H1 (cell line): ENCODE measurements around the gene PTPRT. TPM values are rescaled to one million over a fixed set of nuclear protein-coding genes. Genes with fewer than 3 reads are reported as not detected.

Source experiments
- CTCF ChIA-PET: fragments of 300-600 bp; sonication (Branson Sonifier 250); formaldehyde crosslinking; loops from one replicate; lab custom pipeline; 2021; ENCODE audit not compliant: partially characterized antibody; lab: Charles Lee
- POLR2A ChIA-PET: fragments of 300-600 bp; sonication (Branson Sonifier 250); formaldehyde crosslinking; loops from one replicate; lab custom pipeline; 2021; ENCODE audit warnings: inconsistent platforms; ENCODE audit not compliant: partially characterized antibody; lab: Charles Lee
- DNase-seq, 2 experiments: peaks; one replicate each; pipeline versions ENCODE4 v3.0.0 to v3.0.0-alpha.2; 2010 to 2022; ENCODE audit warnings: low spot score in 2 of 2, low read depth in 1 of 2, mixed read lengths in 1 of 2
- FAIRE-seq: peaks from 2 replicates; lab custom pipeline; 2011; peaks lifted over from hg19 to GRCh38; lab: Jason Lieb, UNC
- H2AFZ ChIP-seq: 2 replicates; pipeline ENCODE4 v1.8.1; 2012; ENCODE audit warnings: low read length, inconsistent platforms
- H2AK5ac ChIP-seq: 2 replicates; pipeline ENCODE4 v1.6.1; 2013; ENCODE audit warnings: low read depth, low read length
- H2BK120ac ChIP-seq: replicated peaks from 2 replicates; pipeline ENCODE3; 2013; ENCODE audit warnings: low read depth, low read length, inconsistent platforms
- H2BK12ac ChIP-seq: 2 replicates; pipeline ENCODE4 v1.6.1; 2013; ENCODE audit warnings: low read depth, low read length
- H2BK15ac ChIP-seq: 2 replicates; pipeline ENCODE4 v1.6.1; 2013; ENCODE audit warnings: low read length
- H2BK20ac ChIP-seq: 2 replicates; pipeline ENCODE4 v1.6.1; 2013; ENCODE audit warnings: low read length
- H2BK5ac ChIP-seq: 2 replicates; pipeline ENCODE4 v1.6.1; 2013; ENCODE audit warnings: low read depth, low read length
- H3K14ac ChIP-seq: 2 replicates; pipeline ENCODE4 v1.6.1; 2013; ENCODE audit warnings: inconsistent platforms; ENCODE audit not compliant: insufficient read length
- H3K18ac ChIP-seq: 2 replicates; pipeline ENCODE4 v1.6.1; 2013; ENCODE audit warnings: low read length; ENCODE audit errors: extremely low read depth
- H3K23ac ChIP-seq: 2 replicates; pipeline ENCODE4 v1.6.1; 2013; ENCODE audit warnings: inconsistent platforms; ENCODE audit not compliant: insufficient read length
- H3K23me2 ChIP-seq: 2 replicates; pipeline ENCODE4 v1.6.1; 2013; ENCODE audit warnings: low read depth, low read length
- H3K27ac ChIP-seq: 2 replicates; pipeline ENCODE4 v1.6.1; 2011; ENCODE audit warnings: low read depth, low read length, inconsistent platforms
- H3K27me3 ChIP-seq, 4 experiments: replicated peaks in 1 of 4; 1 replicate in 1 of 4; 2 replicates in 3 of 4; pipeline versions ENCODE4 v1.6.1 to v1.8.1; 2011 to 2013; ENCODE audit warnings: low read length in 3 of 4, mild to moderate bottlenecking in 3 of 4, inconsistent platforms in 2 of 4, mixed read lengths in 2 of 4, moderate library complexity in 1 of 4; ENCODE audit not compliant: control insufficient read depth in 3 of 4, insufficient read depth in 3 of 4; ENCODE audit errors: extremely low read depth in 1 of 4
- H3K36me3 ChIP-seq, 4 experiments: 2 replicates each; pipeline versions ENCODE4 v1.6.1 to v1.8.1; 2011 to 2013; ENCODE audit warnings: mild to moderate bottlenecking in 4 of 4, low read length in 3 of 4, moderate library complexity in 2 of 4, control low read depth in 1 of 4, inconsistent platforms in 1 of 4; ENCODE audit not compliant: insufficient read depth in 4 of 4, control insufficient read depth in 2 of 4
- H3K4ac ChIP-seq: replicated peaks from 2 replicates; pipeline ENCODE3; 2013; ENCODE audit warnings: low read length, low read depth, mixed read lengths, inconsistent platforms; ENCODE audit not compliant: insufficient read length
- H3K4me1 ChIP-seq, 4 experiments: replicated peaks in 1 of 4; 1 replicate in 1 of 4; 2 replicates in 3 of 4; pipeline versions ENCODE4 v1.6.1 to v1.8.1; 2011 to 2013; ENCODE audit warnings: low read length in 3 of 4, inconsistent platforms in 2 of 4, mixed read lengths in 1 of 4; ENCODE audit not compliant: insufficient read depth in 4 of 4, control insufficient read depth in 3 of 4
- H3K4me2 ChIP-seq, 2 experiments: 2 replicates each; pipeline versions ENCODE4 v1.6.1 to v1.8.1; 2011 to 2013; ENCODE audit warnings: low read depth in 2 of 2, low read length in 2 of 2, control low read depth in 1 of 2, inconsistent platforms in 1 of 2, mild to moderate bottlenecking in 1 of 2; ENCODE audit not compliant: insufficient read depth in 1 of 2
- H3K4me3 ChIP-seq, 4 experiments: fragments of 200-600, 300-600 bp in 1 of 4; sonication (generic), shearing (Covaris generic), sonication (Bioruptor Twin) in 1 of 4; 2 replicates each; pipeline versions ENCODE4 v1.5.1 to v1.8.1; 2011 to 2016; ENCODE audit warnings: low read length in 4 of 4, low read depth in 3 of 4, control low read depth in 2 of 4, inconsistent platforms in 2 of 4, mild to moderate bottlenecking in 2 of 4, mixed read lengths in 1 of 4, moderate library complexity in 1 of 4; ENCODE audit not compliant: insufficient read depth in 2 of 4; ENCODE audit errors: extremely low read depth in 1 of 4
- H3K56ac ChIP-seq: replicated peaks from 2 replicates; pipeline ENCODE3; 2013; ENCODE audit warnings: low read depth, mild to moderate bottlenecking, mixed read lengths, low read length, inconsistent platforms; ENCODE audit not compliant: insufficient read length
- H3K79me1 ChIP-seq: 2 replicates; pipeline ENCODE4 v1.6.1; 2013; ENCODE audit warnings: low read depth, low read length, control low read depth
- H3K79me2 ChIP-seq, 2 experiments: 2 replicates each; pipeline versions ENCODE4 v1.6.1 to v1.8.1; 2012 to 2013; ENCODE audit warnings: low read length in 2 of 2, mild to moderate bottlenecking in 2 of 2, inconsistent platforms in 1 of 2; ENCODE audit not compliant: insufficient read depth in 2 of 2, control insufficient read depth in 1 of 2
- H3K9ac ChIP-seq, 4 experiments: replicated peaks in 1 of 4; 1 replicate in 1 of 4; 2 replicates in 3 of 4; pipeline versions ENCODE4 v1.6.1 to v1.8.1; 2011 to 2013; ENCODE audit warnings: low read depth in 3 of 4, low read length in 3 of 4, control low read depth in 2 of 4, mild to moderate bottlenecking in 2 of 4, moderate library complexity in 2 of 4, inconsistent platforms in 1 of 4; ENCODE audit errors: extremely low read depth in 1 of 4
- H3K9me3 ChIP-seq, 2 experiments: 2 replicates each; pipeline versions ENCODE4 v1.6.1 to v1.8.1; 2012 to 2013; ENCODE audit warnings: mild to moderate bottlenecking in 2 of 2, moderate library complexity in 2 of 2, control low read depth in 1 of 2, inconsistent platforms in 1 of 2, low read depth in 1 of 2, low read length in 1 of 2, mixed read lengths in 1 of 2; ENCODE audit not compliant: insufficient read depth in 2 of 2
- H4K20me1 ChIP-seq, 2 experiments: replicated peaks in 1 of 2; 2 replicates each; pipeline versions ENCODE3 to v1.8.1; 2011 to 2013; ENCODE audit warnings: inconsistent platforms in 2 of 2, low read length in 2 of 2, mild to moderate bottlenecking in 1 of 2; ENCODE audit not compliant: insufficient read depth in 2 of 2, control insufficient read depth in 1 of 2
- H4K5ac ChIP-seq: 2 replicates; pipeline ENCODE4 v1.6.1; 2013; ENCODE audit warnings: low read length, low read depth, mixed read lengths, inconsistent platforms; ENCODE audit not compliant: insufficient read length
- H4K8ac ChIP-seq: 2 replicates; pipeline ENCODE4 v1.8.0; 2013; ENCODE audit warnings: mild to moderate bottlenecking, moderate library complexity, low read length, inconsistent platforms; ENCODE audit not compliant: insufficient read depth; ENCODE audit errors: extremely low read depth
- H4K91ac ChIP-seq: replicated peaks from 2 replicates; pipeline ENCODE3; 2013; ENCODE audit warnings: low read length, mixed read lengths, inconsistent platforms; ENCODE audit not compliant: insufficient read length
- CHD1 ChIP-seq: IDR thresholded peaks from 2 replicates; pipeline ENCODE4 v1.6.1; 2012; ENCODE audit warnings: low read depth, low read length, improper control_type of control experiment
- CTBP2 ChIP-seq: IDR thresholded peaks from 2 replicates; pipeline ENCODE4 v1.7.0; 2011; ENCODE audit warnings: borderline replicate concordance, mild to moderate bottlenecking, moderate library complexity, mixed read lengths, low read length; ENCODE audit not compliant: insufficient read depth, insufficient read length
- CTCF ChIP-seq, 3 experiments: IDR thresholded peaks; 1 replicate in 2 of 3; 2 replicates in 1 of 3; pipeline versions ENCODE4 v1.5.1 to v1.6.1; 2011; ENCODE audit warnings: low read length in 3 of 3, mild to moderate bottlenecking in 3 of 3, inconsistent platforms in 2 of 3, low read depth in 1 of 3, moderate library complexity in 1 of 3; ENCODE audit not compliant: insufficient read depth in 1 of 3; ENCODE audit errors: control extremely low read depth in 1 of 3
- JUN ChIP-seq: IDR thresholded peaks from 2 replicates; pipeline ENCODE4 v1.6.1; 2011; ENCODE audit warnings: low read depth, mild to moderate bottlenecking, improper control_type of control experiment, low read length
- KDM4A ChIP-seq: IDR thresholded peaks from one replicate; pipeline ENCODE4 v1.7.1; 2012; ENCODE audit warnings: low read depth, mild to moderate bottlenecking, moderate library complexity, low read length, inconsistent platforms; ENCODE audit not compliant: severe bottlenecking
- POLR2A ChIP-seq, 2 experiments: IDR thresholded peaks; 1 replicate in 1 of 2; 2 replicates in 1 of 2; pipeline ENCODE4 v1.6.1; 2011; ENCODE audit warnings: low read depth in 2 of 2, low read length in 2 of 2, mild to moderate bottlenecking in 2 of 2; ENCODE audit errors: control extremely low read depth in 1 of 2
- POU5F1 ChIP-seq: IDR thresholded peaks from 2 replicates; pipeline ENCODE4 v1.6.1; 2011; ENCODE audit warnings: low read depth, mild to moderate bottlenecking, low read length, moderate library complexity
- RAD21 ChIP-seq, 2 experiments: IDR thresholded peaks in 1 of 2; conservative IDR thresholded peaks in 1 of 2; 2 replicates each; pipeline ENCODE4 v1.6.1; 2011; ENCODE audit warnings: low read depth in 2 of 2, low read length in 2 of 2, improper control_type of control experiment in 1 of 2, inconsistent platforms in 1 of 2, mild to moderate bottlenecking in 1 of 2, moderate library complexity in 1 of 2
- SP2 ChIP-seq: IDR thresholded peaks from 2 replicates; pipeline ENCODE4 v1.6.1; 2012; ENCODE audit warnings: mild to moderate bottlenecking, low read length, inconsistent platforms
- SP4 ChIP-seq: IDR thresholded peaks from 2 replicates; pipeline ENCODE4 v1.6.1; 2012; ENCODE audit warnings: low read length, inconsistent platforms
- TCF12 ChIP-seq: IDR thresholded peaks from 2 replicates; pipeline ENCODE4 v1.6.1; 2011; ENCODE audit warnings: low read depth, mild to moderate bottlenecking, low read length
- YY1 ChIP-seq: IDR thresholded peaks from 2 replicates; pipeline ENCODE4 v1.6.1; 2011; ENCODE audit warnings: low read depth, mild to moderate bottlenecking, low read length
- WGBS, 2 experiments: shearing (Covaris generic) in 1 of 2; methylation state at CpG; one replicate each; pipeline versions ENCODE4 v1.1.6 to v1.1.7; 2013 to 2015; ENCODE audit warnings: low lambda C conversion rate in 2 of 2, mixed read lengths in 2 of 2, inconsistent platforms in 1 of 2, low coverage in 1 of 2, missing lambda C conversion rate in 1 of 2; ENCODE audit not compliant: insufficient replicate concordance in 2 of 2, insufficient coverage in 1 of 2, insufficient read length in 1 of 2; ENCODE audit errors: extremely low coverage in 1 of 2, missing lambda C conversion rate in 1 of 2; 5-methylcytosine and 5-hydroxymethylcytosine counted together
- polyA plus RNA-seq, 7 experiments: library from polyadenylated mRNA; depleted of rRNA in 3 of 7; stranded (reverse) in 5 of 7; unstranded in 2 of 7; fragments of >200 nt in 5 of 7; fragments of 200-250 nt in 2 of 7; gene quantifications; 1 replicate in 5 of 7; 2 replicates in 1 of 7; 4 replicates in 1 of 7; pipeline versions ENCODE4 v1.2.1 to v1.2.3, GENCODE V29; 2011 to 2013; ENCODE audit warnings: missing spikeins in 2 of 7, mixed read lengths in 2 of 7
- total RNA-seq: library from RNA; stranded (reverse); fragmentation: NEBNext Ultra II Directional; extraction: Animal tissue kit (Norgen Biotek cat#: 25700); gene quantifications from 2 replicates; pipeline ENCODE4 v1.2.1, GENCODE V29; 2021

Gene PTPRT
- total and polyA plus RNA-seq, 2 of the 8 experiments (the other 6 are each of a cell fraction or from before 2014, with no cell fraction given): 0.33 to 1.8 TPM

- no peaks in the 10 kb centered on the region for H3K36me3 ChIP-seq
- H3K23me2 ChIP-seq: no peaks in the 10 kb centered on the region
- no peak overlapping the region for H3K14ac ChIP-seq
- H3K79me2 ChIP-seq: no peaks in the 10 kb centered on the region
- H3K56ac ChIP-seq: no peak overlapping the region
- no peaks in the 10 kb centered on the region for H3K79me1 ChIP-seq
- FAIRE-seq (no peak), DNase-seq (no peak)
- H3K4me3 ChIP-seq: no peak overlapping the region
- ChIA-PET CTCF (interaction anchor here (1.6 kb wide), 1 partner anchor 10 kb away, joined by 4 read pairs; no protein-coding TSS in a partner anchor), POLR2A (no interaction called here)
- H3K4ac ChIP-seq: no peak overlapping the region
- H3K27ac ChIP-seq: no peak overlapping the region
- no peak overlapping the region for H2AFZ ChIP-seq
- WGBS, 2 experiments: 87% methylated on average over 3 of the region's 3 CpGs; no CpG with 5 or more reads in 1 of the 2 experiments
- H4K20me1 ChIP-seq: no peaks in the 10 kb centered on the region
- H4K5ac ChIP-seq: no peak overlapping the region
- no peak overlapping the region for H2BK12ac ChIP-seq
- no peak overlapping the region for H2BK5ac ChIP-seq
- peaks cover 0 to 1% (median 0%) of the 10 kb centered on the region in 4 experiments; a peak in 1 of 7 replicates for H3K27me3 ChIP-seq
- no peak overlapping the region for H2BK15ac ChIP-seq
- H4K8ac ChIP-seq: no peak overlapping the region
- H3K4me1 ChIP-seq: no peaks in the 10 kb centered on the region
- H2AK5ac ChIP-seq: no peak overlapping the region
- no peak overlapping the region for H3K9ac ChIP-seq
- no peak overlapping the region for H2BK20ac ChIP-seq
- no peak overlapping the region for H4K91ac ChIP-seq
- H3K4me2 ChIP-seq: no peak overlapping the region
- H3K9me3 ChIP-seq: no peaks in the 10 kb centered on the region
- no peak overlapping the region for H3K23ac ChIP-seq
- no peak overlapping the region for H3K18ac ChIP-seq
- no peak overlapping the region for H2BK120ac ChIP-seq
- TF ChIP-seq POLR2A (IDR thresholded peaks at IDR 0.05; ENCODE audit: control extremely low read depth in 1 of 2, low read depth in 2 of 2, low read length in 2 of 2) (no peak), JUN (no peak), YY1 (peak; percentile 38; the same call in 1 of the 2 replicates), CTBP2 (no peak), POU5F1 (no peak), TCF12 (no peak), CHD1 (no peak), KDM4A (no peak), CTCF (IDR thresholded peaks at IDR 0.05; ENCODE audit: control extremely low read depth in 1 of 3, insufficient read depth in 1 of 3, low read depth in 1 of 3, low read length in 3 of 3) (no peak; a peak in 1 of 4 replicates), SP4 (no peak), RAD21 (IDR thresholded peaks at IDR 0.05 in 1 of 2, conservative IDR thresholded peaks at IDR 0.05 in 1 of 2; ENCODE audit: low read depth in 2 of 2, low read length in 2 of 2) (peak; percentile 19 to 34; a peak in 2 of 4 replicates), SP2 (no peak)
Measured at GRCh38 chr20:42295592-42295991, 894.1 kb downstream of the PTPRT start.
